ENCODE measurements around the gene ANK3.

ANK3 gene

DNA sequence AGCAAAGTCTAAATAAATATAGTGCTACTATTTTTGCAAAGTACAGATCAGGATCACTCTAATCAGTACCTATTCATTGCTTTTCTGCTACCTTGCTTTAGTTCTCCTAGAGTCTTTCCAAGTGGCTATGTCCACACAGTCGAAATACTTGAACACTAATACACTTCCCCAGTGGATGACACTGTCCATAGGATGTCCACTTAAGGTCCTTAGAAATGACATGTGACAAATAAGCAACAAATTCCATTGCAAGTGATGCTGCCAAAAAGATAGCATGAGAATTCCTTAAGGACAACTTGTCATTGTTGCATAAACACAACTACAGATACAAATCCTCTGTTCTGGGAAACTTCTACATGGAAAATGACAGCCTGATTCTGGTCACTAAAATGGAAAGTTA, 93.6 kb downstream of the ANK3 start:
- H3K4me1 ChIP-seq (ENCODE audit: control insufficient read depth, insufficient read depth, low read length): no peaks in the 10 kb centered on the region
- H3K4me3 ChIP-seq (ENCODE audit: low read depth, low read length): no peak overlapping the region
- no peak overlapping the region for H3K27ac ChIP-seq (ENCODE audit: extremely low read depth, low read depth, low read length)
- no peaks in the 10 kb centered on the region for H3K9me3 ChIP-seq (ENCODE audit: control insufficient read depth, insufficient read depth, low read depth, low read length)
- TF ChIP-seq ZNF501 (tag by site-specific recombination; IDR thresholded peaks at IDR 0.05) (no peak), ZNF37A (tag by site-specific recombination; IDR thresholded peaks at IDR 0.05) (no peak), ZNF621 (tag by site-specific recombination; IDR thresholded peaks at IDR 0.05) (no peak), ZNF157 (tag by site-specific recombination; IDR thresholded peaks at IDR 0.05) (no peak), HOXD13 (CRISPR knock-in tag; IDR thresholded peaks at IDR 0.05; ENCODE audit: borderline replicate concordance) (no peak), OVOL3 (tag by site-specific recombination; IDR thresholded peaks at IDR 0.05) (no peak), ZNF221 (tag by site-specific recombination; IDR thresholded peaks at IDR 0.05; ENCODE audit: borderline replicate concordance) (no peak), ZXDB (tag by site-specific recombination; IDR thresholded peaks at IDR 0.05) (no peak), ZSCAN16 (tag by site-specific recombination; IDR thresholded peaks at IDR 0.05) (no peak), ZBTB7A (tag by site-specific recombination; IDR thresholded peaks at IDR 0.05; ENCODE audit: low read depth) (no peak)
- TF ChIP-seq, protein P1, sequence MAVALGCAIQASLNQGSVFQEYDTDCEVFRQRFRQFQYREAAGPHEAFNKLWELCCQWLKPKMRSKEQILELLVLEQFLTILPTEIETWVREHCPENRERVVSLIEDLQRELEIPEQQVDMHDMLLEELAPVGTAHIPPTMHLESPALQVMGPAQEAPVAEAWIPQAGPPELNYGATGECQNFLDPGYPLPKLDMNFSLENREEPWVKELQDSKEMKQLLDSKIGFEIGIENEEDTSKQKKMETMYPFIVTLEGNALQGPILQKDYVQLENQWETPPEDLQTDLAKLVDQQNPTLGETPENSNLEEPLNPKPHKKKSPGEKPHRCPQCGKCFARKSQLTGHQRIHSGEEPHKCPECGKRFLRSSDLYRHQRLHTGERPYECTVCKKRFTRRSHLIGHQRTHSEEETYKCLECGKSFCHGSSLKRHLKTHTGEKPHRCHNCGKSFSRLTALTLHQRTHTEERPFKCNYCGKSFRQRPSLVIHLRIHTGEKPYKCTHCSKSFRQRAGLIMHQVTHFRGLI (tag by site-specific recombination; IDR thresholded peaks at IDR 0.05): no peak
- ChIA-PET CTCF (no interaction called here), POLR2A (no interaction called here)
- no peaks in the 10 kb centered on the region for H3K36me3 ChIP-seq (ENCODE audit: control insufficient read depth in 2 of 2, insufficient read depth in 1 of 2, low read length in 2 of 2)

DNA sequence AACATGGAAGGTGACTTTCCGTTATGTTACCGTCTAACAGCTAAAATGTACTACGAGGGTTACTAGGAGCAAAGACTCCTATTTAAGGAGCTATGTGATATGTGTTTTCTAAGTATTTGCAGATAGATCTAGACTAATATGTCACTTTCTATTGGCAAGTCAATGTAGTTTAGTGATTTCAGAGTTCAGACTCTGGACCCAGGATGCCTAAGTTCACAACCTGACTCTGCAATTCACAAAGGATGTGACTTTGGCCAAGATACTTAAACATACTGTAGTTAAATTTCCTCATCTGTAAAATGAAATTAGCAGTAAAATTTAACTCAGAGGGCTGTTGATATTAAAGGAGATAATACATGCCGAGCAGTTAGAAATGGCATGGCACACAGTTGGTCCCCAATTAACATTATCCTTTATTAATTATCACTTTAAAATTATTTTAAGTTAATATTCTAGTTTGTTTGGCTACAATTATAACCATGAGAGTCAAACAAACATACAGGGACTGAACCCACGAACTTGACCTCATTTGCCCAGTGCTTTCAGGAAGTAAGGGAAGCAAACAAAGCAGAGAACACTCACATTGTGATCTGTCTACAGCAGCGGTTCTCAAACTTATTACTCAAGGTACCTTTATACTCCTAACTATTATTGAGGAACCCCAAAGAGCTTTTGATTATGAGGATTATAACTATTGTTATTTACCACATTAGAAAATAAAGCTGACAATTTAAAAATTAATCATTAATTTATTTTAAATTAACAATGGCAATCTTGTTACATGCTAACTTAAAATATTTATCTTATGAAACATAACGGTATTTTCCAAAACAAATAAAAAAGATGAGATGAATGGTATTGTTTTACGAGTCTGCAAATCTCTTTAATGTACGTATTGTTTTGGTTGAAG, 94.4 kb downstream of the ANK3 start:
- H3K4me3 ChIP-seq (ENCODE audit: low read depth, low read length): no peak overlapping the region
- H3K4me1 ChIP-seq (ENCODE audit: control insufficient read depth, insufficient read depth, low read length): peaks cover 7% of the 10 kb centered on the region; the same call in 1 of the 2 replicates
- H3K27ac ChIP-seq (ENCODE audit: extremely low read depth, low read depth, low read length): no peak overlapping the region
- TF ChIP-seq KLF10 (tag by site-specific recombination; IDR thresholded peaks at IDR 0.05): no peak
- TF ChIP-seq ZNF24 (tag by site-specific recombination; IDR thresholded peaks at IDR 0.05): no peak
- TF ChIP-seq, protein P2, sequence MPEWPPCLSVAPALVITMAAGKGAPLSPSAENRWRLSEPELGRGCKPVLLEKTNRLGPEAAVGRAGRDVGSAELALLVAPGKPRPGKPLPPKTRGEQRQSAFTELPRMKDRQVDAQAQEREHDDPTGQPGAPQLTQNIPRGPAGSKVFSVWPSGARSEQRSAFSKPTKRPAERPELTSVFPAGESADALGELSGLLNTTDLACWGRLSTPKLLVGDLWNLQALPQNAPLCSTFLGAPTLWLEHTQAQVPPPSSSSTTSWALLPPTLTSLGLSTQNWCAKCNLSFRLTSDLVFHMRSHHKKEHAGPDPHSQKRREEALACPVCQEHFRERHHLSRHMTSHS (tag by site-specific recombination; IDR thresholded peaks at IDR 0.05): no peak
- no peak for TF ChIP-seq FEZF1 (tag by site-specific recombination; IDR thresholded peaks at IDR 0.05)
- no peak for TF ChIP-seq ZNF707 (tag by site-specific recombination; IDR thresholded peaks at IDR 0.05)
- TF ChIP-seq GLI4 (tag by site-specific recombination; IDR thresholded peaks at IDR 0.05): no peak
- TF ChIP-seq GLIS1 (tag by site-specific recombination; IDR thresholded peaks at IDR 0.05): no peak
- TF ChIP-seq, protein P3, sequence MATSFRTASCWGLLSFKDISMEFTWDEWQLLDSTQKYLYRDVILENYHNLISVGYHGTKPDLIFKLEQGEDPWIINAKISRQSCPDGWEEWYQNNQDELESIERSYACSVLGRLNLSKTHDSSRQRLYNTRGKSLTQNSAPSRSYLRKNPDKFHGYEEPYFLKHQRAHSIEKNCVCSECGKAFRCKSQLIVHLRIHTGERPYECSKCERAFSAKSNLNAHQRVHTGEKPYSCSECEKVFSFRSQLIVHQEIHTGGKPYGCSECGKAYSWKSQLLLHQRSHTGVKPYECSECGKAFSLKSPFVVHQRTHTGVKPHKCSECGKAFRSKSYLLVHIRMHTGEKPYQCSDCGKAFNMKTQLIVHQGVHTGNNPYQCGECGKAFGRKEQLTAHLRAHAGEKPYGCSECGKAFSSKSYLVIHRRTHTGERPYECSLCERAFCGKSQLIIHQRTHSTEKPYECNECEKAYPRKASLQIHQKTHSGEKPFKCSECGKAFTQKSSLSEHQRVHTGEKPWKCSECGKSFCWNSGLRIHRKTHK (tag by site-specific recombination; IDR thresholded peaks at IDR 0.05): no peak
- TF ChIP-seq OVOL3 (tag by site-specific recombination; IDR thresholded peaks at IDR 0.05): no peak
- TF ChIP-seq ZNF16 (tag by site-specific recombination; IDR thresholded peaks at IDR 0.05; ENCODE audit: low read depth): no peak
- no peak for TF ChIP-seq SP2 (tag by site-specific recombination; IDR thresholded peaks at IDR 0.05)
- no peak for TF ChIP-seq ZNF335 (tag by site-specific recombination; conservative IDR thresholded peaks at IDR 0.05)
- no peak for TF ChIP-seq ZNF785 (tag by site-specific recombination; IDR thresholded peaks at IDR 0.05)
- TF ChIP-seq ZNF629 (tag by site-specific recombination; IDR thresholded peaks at IDR 0.05): no peak
- ChIA-PET POLR2A (no interaction called here), CTCF (interaction anchor here (0.6 to 1.1 kb wide), 2 partner anchors 18 to 1494 kb away, joined by 3 read pairs; no protein-coding TSS in a partner anchor)
- H3K9me3 ChIP-seq (ENCODE audit: control insufficient read depth, insufficient read depth, low read depth, low read length): no peaks in the 10 kb centered on the region
- H3K36me3 ChIP-seq (ENCODE audit: control insufficient read depth in 2 of 2, insufficient read depth in 1 of 2, low read length in 2 of 2): no peaks in the 10 kb centered on the region
